Ishikawa (cell line): ENCODE results near the gene DEUP1.

ENCODE experiments used
- CEBPB ChIP-seq: IDR thresholded peaks from 2 replicates; pipeline ENCODE4 v1.6.1; 2012
- CREB1 ChIP-seq: IDR thresholded peaks from 2 replicates; pipeline ENCODE4 v1.6.1; 2012; ENCODE audit warnings: low read depth
- EGR1 ChIP-seq: IDR thresholded peaks from 2 replicates; pipeline ENCODE4 v1.6.1; 2012
- EP300 ChIP-seq: IDR thresholded peaks from 2 replicates; pipeline ENCODE4 v1.6.1; 2012; ENCODE audit warnings: borderline replicate concordance
- FOXM1 ChIP-seq: IDR thresholded peaks from 2 replicates; pipeline ENCODE4 v1.6.1; 2012; ENCODE audit warnings: low read depth, borderline replicate concordance
- NFIC ChIP-seq: IDR thresholded peaks from 2 replicates; pipeline ENCODE4 v1.6.1; 2012
- RAD21 ChIP-seq: IDR thresholded peaks from 2 replicates; pipeline ENCODE4 v1.6.1; 2012; ENCODE audit warnings: low read depth
- TAF1 ChIP-seq: IDR thresholded peaks from 2 replicates; pipeline ENCODE4 v1.6.1; 2012; ENCODE audit warnings: low read depth, mild to moderate bottlenecking
- TCF12 ChIP-seq: IDR thresholded peaks from 2 replicates; pipeline ENCODE4 v1.6.1; 2012; ENCODE audit warnings: low read depth
- TEAD4 ChIP-seq: IDR thresholded peaks from 2 replicates; pipeline ENCODE4 v1.6.1; 2012
- YY1 ChIP-seq: IDR thresholded peaks from 2 replicates; pipeline ENCODE4 v1.6.1; 2012; ENCODE audit warnings: low read depth
- ZBTB7A ChIP-seq: IDR thresholded peaks from 2 replicates; pipeline ENCODE4 v1.6.1; 2012; ENCODE audit warnings: low read depth
- TF ChIP-seq, protein P1 (sequence below): IDR thresholded peaks from 2 replicates; pipeline ENCODE4 v1.6.1; 2012
- TF ChIP-seq, protein P2 (sequence below): IDR thresholded peaks from 2 replicates; pipeline ENCODE4 v1.6.1; 2012; ENCODE audit warnings: low read depth, mild to moderate bottlenecking
- TF ChIP-seq, protein P3 (sequence below): IDR thresholded peaks from 2 replicates; pipeline ENCODE4 v1.6.1; 2012

The DEUP1 gene

DNA sequence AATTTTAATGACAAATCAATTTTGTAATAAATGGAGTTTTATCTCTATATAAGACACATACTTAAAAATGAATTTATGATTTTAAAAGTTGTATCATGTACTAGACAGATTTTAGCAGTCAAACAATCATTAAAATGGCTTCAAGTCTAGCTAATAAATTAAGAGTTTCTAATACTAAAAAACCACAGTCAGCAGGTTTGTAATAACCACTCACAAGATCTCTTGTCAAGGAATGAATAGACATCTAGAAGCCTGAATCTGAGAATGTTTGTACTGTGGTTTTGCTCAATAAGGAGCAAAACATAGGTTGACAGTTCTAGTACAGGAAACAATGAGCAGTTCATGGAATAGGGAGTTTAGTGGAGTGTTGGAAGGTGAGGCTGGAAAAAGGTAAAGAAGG is 81.2 kb downstream of the DEUP1 start:
- no peak for TF ChIP-seq TEAD4
- TF ChIP-seq, protein P1, sequence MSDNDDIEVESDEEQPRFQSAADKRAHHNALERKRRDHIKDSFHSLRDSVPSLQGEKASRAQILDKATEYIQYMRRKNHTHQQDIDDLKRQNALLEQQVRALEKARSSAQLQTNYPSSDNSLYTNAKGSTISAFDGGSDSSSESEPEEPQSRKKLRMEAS, result no peak
- TF ChIP-seq CEBPB, result no peak
- TF ChIP-seq, protein P2, sequence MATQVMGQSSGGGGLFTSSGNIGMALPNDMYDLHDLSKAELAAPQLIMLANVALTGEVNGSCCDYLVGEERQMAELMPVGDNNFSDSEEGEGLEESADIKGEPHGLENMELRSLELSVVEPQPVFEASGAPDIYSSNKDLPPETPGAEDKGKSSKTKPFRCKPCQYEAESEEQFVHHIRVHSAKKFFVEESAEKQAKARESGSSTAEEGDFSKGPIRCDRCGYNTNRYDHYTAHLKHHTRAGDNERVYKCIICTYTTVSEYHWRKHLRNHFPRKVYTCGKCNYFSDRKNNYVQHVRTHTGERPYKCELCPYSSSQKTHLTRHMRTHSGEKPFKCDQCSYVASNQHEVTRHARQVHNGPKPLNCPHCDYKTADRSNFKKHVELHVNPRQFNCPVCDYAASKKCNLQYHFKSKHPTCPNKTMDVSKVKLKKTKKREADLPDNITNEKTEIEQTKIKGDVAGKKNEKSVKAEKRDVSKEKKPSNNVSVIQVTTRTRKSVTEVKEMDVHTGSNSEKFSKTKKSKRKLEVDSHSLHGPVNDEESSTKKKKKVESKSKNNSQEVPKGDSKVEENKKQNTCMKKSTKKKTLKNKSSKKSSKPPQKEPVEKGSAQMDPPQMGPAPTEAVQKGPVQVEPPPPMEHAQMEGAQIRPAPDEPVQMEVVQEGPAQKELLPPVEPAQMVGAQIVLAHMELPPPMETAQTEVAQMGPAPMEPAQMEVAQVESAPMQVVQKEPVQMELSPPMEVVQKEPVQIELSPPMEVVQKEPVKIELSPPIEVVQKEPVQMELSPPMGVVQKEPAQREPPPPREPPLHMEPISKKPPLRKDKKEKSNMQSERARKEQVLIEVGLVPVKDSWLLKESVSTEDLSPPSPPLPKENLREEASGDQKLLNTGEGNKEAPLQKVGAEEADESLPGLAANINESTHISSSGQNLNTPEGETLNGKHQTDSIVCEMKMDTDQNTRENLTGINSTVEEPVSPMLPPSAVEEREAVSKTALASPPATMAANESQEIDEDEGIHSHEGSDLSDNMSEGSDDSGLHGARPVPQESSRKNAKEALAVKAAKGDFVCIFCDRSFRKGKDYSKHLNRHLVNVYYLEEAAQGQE, result no peak
- no peak for TF ChIP-seq ZBTB7A
- no peak for TF ChIP-seq TAF1
- TF ChIP-seq RAD21, result no peak
- no peak for TF ChIP-seq FOXM1
- no peak for TF ChIP-seq EGR1
- TF ChIP-seq, protein P3, sequence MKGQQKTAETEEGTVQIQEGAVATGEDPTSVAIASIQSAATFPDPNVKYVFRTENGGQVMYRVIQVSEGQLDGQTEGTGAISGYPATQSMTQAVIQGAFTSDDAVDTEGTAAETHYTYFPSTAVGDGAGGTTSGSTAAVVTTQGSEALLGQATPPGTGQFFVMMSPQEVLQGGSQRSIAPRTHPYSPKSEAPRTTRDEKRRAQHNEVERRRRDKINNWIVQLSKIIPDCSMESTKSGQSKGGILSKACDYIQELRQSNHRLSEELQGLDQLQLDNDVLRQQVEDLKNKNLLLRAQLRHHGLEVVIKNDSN, result no peak
- TF ChIP-seq EP300, result no peak
- no peak for TF ChIP-seq CREB1
- TF ChIP-seq YY1, result no peak
- no peak for TF ChIP-seq NFIC
- TF ChIP-seq TCF12, result no peak

DNA sequence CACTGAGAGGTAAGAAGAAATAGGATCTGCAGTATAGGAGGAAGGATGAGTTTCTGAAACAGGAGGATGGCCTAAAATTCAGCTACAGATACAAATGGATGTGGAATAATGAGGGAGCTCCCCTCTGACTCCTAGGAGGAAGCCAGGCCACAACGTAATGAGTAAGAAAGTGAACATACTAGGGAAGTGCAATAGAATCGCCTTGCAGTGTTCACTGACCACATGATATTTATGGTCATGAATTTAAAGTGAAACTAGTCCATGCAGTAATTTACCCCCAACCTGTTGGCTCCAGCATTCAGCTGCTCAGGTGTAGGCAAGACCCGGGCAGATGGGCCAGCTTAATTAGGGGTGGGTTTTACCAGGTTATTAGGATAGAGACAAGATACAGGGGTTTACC is 101.7 kb downstream of the DEUP1 start:
- no peak for TF ChIP-seq FOXM1

DNA sequence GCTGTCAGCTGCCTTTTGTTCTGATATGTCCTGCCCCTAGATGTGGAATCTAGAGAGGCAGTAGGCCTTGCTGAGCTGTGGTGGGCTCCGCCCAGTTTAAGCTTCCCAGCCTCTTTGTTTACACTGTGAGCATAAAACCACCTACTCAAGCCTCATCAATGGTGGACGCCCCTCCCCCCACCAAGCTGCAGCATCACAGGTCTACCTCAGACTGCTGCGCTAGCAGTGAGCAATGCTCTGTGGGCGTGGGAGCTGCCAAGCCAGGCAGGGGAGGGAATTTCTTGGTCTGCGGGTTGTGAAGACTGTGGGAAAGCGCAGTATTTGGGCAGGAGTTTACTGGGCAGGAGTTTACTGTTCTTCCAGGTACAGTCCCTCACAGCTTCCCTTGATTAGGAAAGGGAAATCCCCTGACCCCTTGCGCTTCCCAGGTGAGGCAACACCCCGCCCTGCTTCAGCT is 114.1 kb downstream of the DEUP1 start:
- TF ChIP-seq EGR1 (no peak), TCF12 (no peak), TAF1 (no peak), CREB1 (no peak), RAD21 (no peak)

- TF ChIP-seq RAD21, result no peak
- TF ChIP-seq, protein P1, result no peak
- TF ChIP-seq EP300, result no peak
- TF ChIP-seq CREB1, result no peak
- TF ChIP-seq CEBPB, result no peak
- TF ChIP-seq TCF12, result no peak
- TF ChIP-seq, protein P2, result no peak
- TF ChIP-seq, protein P3, result no peak
- TF ChIP-seq TEAD4, result no peak
- TF ChIP-seq YY1, result no peak
- no peak for TF ChIP-seq NFIC
- TF ChIP-seq TAF1, result no peak
- TF ChIP-seq ZBTB7A, result no peak
- no peak for TF ChIP-seq EGR1
- no peak for TF ChIP-seq FOXM1
These were observed 127.7 kb downstream of the DEUP1 start for GRCh38 chr11:93458286-93458685.

DNA sequence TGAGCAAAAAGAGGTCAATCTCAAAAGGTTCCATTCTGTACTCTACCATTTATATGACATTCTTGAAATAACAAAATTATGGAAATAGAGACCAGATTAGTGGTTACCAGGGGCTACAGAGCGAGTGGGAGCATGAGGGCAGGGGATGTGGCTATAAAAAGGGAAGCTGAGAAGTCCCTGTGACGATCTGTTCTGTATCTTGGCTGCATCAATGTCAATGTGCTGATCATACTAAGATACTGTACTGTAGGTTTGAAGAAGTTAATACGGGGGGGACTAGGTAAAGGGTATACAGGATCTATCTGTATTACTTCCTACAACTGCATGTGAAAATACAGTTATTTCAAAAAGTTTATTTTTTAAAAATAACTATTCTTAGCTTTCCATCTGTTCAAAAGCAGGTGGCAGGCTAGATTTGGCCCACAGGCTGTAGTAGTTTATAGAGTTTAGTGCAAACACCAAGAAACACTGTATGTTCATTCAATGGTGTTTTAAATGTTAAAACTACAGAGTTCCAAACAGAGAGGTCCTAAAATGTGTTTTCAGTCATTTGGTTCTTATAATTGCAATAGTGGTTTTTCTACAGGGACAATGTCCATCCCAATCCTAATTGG is 134.5 kb downstream of the DEUP1 start:
- TF ChIP-seq CEBPB, result no peak
- TF ChIP-seq EGR1, result no peak
- TF ChIP-seq TAF1, result no peak
- TF ChIP-seq RAD21, result no peak
- TF ChIP-seq, protein P3, result no peak
- TF ChIP-seq FOXM1, result no peak
- no peak for TF ChIP-seq ZBTB7A
- no peak for TF ChIP-seq NFIC
- no peak for TF ChIP-seq YY1
- TF ChIP-seq CREB1, result no peak
- TF ChIP-seq, protein P2, result no peak
- TF ChIP-seq TEAD4, result no peak
- no peak for TF ChIP-seq TCF12
- TF ChIP-seq, protein P1, result no peak
- no peak for TF ChIP-seq EP300
